PC-9 (cell line): ENCODE results near the gene SH3TC1.

Experiments used
- CTCF ChIP-seq: fragments of 200-600 bp; sonication (generic); conservative IDR thresholded peaks from 2 replicates; pipeline ENCODE4 v1.6.1; 2017; ENCODE audit warnings: mixed run types, antibody characterized with exemption, mild to moderate bottlenecking, moderate library complexity
- EZH2 ChIP-seq: fragments of 200-600 bp; sonication (generic); IDR thresholded peaks from 2 replicates; pipeline ENCODE4 v1.8.0; 2017; ENCODE audit warnings: antibody characterized with exemption, low read depth

GRCh38 chr4:8174970-8175369 lies 24.1 kb upstream of the SH3TC1 start:
- TF ChIP-seq CTCF (no peak), EZH2 (no peak)
